Choroid plexus epithelial cell (primary cell): ENCODE data around the gene DNAAF1.
A peak's percentile ranks its signal among the peaks of the same experiment; 100 is the strongest.

ENCODE experiments used
- DNase-seq: peaks from one replicate; pipeline ENCODE4 v3.0.0-alpha.2; 2010; ENCODE audit warnings: low read depth
- H3K4me3 ChIP-seq: 2 replicates; pipeline ENCODE4 v1.5.1; 2011; ENCODE audit warnings: low read depth, mild to moderate bottlenecking, control low read depth, low read length, moderate library complexity
- CTCF ChIP-seq: conservative IDR thresholded peaks from 2 replicates; pipeline ENCODE4 v1.5.1; 2011; ENCODE audit warnings: low read depth, mild to moderate bottlenecking, control low read depth, inconsistent platforms, low read length, moderate library complexity

Gene DNAAF1

GRCh38 chr16:84138500-84138823 is 6.6 kb upstream of the DNAAF1 start:
- H3K4me3 ChIP-seq: no peak overlapping the region
- no peak for TF ChIP-seq CTCF
- no peak for DNase-seq

DNA sequence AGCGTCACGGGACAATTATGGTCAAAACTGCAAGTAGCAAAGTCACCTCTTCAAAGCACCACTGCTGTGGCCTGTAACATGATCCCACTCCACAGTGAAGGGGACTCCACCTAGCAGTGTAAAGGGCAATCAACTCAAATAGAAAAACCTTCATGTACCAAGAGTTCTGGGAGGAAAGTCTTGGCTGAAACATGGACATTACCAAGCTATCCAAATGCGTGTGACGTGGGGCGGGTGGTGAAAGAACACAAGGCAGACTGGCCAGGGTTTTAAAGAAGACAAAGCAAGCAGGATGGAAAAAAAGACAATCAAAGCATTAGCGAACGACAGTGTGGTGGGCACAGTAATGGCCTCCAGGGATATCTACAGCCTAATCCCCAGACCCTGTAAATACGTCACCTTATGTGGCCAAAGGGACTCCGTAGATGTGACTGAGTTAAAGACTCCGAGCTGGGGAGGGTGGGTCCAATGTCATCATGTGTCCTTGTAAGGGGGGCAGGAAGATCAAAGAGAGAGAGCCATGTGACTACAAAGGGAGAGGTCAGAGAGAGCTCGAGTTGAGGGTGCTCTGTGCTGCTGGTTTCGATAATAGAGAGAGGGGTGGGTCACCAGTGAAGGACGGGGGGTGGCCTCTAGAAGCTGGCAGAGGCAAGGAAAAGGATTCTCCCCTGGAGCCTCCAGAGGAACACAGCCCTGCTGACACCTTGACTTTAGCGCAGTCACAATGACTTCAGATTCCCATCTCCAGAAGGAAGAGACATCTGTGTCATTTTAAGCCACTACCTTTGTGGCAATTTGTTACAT is 6.1 kb upstream of the DNAAF1 start:
- peak; percentile 46 for DNase-seq
- TF ChIP-seq CTCF: no peak

DNA sequence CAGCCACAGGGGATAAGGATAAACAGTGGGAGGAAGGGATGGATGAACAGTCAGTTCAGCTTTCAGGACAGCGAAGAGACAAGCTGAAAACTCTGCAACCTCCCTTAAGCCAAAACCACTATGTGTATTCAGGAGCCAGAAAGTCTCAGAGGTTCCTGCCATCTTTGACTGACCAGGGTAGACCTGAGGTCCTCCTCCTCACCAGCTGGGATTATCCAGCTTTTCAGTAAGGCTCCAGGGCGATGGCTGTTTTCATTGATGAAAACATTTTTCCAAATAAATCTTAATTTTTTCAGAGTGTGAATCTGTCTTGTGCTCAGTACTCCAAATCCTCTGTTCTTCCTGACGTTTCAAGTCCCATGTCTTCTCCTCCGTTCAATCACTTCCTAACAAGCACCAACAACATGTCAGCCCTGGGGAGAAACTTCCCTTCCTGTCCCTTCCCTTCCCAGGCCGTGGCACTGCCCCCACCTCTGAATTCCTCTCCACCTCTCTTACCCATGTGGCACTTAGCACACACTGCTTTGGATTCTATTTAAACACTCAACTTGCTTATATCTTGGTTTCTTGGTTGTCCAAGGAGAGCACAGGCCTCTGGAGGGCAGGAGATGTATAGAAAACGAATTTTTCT is 5.4 kb upstream of the DNAAF1 start:
- DNase-seq: no peak
- no peak overlapping the region for H3K4me3 ChIP-seq
- TF ChIP-seq CTCF: no peak

More for the DNA sequence above, 6.1 kb upstream of the DNAAF1 start:
- H3K4me3 ChIP-seq: no peak overlapping the region

DNA sequence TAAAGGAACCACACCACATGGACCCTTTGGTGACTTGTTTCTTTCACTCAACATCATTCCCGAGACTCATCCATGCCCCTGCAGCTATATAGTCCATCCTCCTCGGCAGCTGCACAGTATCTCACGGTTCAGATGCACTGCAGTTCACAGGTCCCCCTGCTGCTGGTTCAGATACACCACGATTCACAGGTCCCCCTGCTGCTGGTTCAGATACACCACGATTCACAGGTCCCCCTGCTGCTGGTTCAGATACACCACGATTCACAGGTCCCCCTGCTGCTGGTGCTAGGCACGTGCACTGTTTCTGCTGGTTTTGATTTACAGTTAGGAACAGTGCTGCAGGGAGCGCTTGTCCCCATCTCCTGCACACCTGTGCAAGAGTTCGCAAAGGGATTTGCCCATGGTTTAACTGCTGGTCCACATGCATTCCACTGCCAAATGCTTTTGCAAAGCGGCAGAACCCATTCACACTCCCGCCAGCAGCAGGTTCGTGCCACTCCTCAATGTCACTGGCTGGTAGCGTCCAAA is 3.9 kb upstream of the DNAAF1 start:
- no peak overlapping the region for H3K4me3 ChIP-seq
- DNase-seq: no peak
- peak; percentile 26 for TF ChIP-seq CTCF

GRCh38 chr16:84143081-84143480 is 2.0 kb upstream of the DNAAF1 start:
- no peak overlapping the region for H3K4me3 ChIP-seq
- TF ChIP-seq CTCF: no peak
- no peak for DNase-seq

DNA sequence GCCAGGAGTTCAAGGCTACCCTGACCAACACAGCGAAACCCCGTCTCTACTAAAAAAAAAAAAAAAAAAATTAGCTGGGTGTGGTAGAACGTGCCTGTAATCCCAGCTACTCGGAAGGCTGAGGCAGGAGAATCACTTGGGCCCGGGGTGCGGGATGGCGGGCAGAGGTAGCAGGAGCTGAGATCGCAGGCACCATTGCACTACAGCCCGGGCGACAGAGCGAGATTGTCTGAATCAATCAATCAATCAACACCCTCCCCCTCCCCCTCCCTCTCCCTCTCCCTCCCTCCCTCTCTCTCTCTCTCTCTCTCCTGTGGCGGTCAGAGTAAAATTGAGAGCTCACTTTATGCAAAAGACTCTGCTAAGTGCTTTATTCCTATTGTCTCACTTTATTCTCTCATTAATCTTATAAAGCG is 1.3 kb upstream of the DNAAF1 start:
- H3K4me3 ChIP-seq: peak overlapping the region; percentile 89
- TF ChIP-seq CTCF: no peak
- no peak for DNase-seq
